Astrocyte (in vitro differentiated cells and primary cell): Measurements from ENCODE around the gene SECISBP2.

ENCODE experiments used
- EZH2 ChIP-seq: IDR thresholded peaks from 2 replicates; pipeline ENCODE4 v1.6.1; 2012; ENCODE audit warnings: mild to moderate bottlenecking, low read length, inconsistent platforms; ENCODE audit not compliant: insufficient read depth
- TF ChIP-seq, protein P1 (sequence below): IDR thresholded peaks from 2 replicates; pipeline ENCODE4 v1.5.1; 2011; ENCODE audit warnings: low read depth, mild to moderate bottlenecking, inconsistent platforms, low read length, moderate library complexity; ENCODE audit not compliant: insufficient read depth

DNA sequence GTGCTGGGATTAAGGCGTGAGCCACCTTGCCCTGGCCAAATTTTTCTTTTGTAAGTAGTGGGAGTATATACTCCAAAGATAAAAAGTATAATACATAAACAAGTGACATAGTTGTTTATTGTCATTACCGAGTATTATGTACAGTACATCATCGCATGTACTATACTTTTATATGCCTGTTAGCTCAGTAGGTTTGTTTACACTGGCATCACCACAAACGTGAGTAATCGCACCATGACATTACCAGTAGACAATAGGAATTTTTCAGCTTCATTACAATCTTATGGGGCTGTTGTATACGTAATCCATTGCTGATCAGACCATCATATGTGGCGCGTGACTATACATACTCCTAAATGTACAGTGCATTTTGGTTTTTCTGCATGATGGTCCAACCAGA is 9.8 kb downstream of the SECISBP2 start:
- TF ChIP-seq, protein P1, sequence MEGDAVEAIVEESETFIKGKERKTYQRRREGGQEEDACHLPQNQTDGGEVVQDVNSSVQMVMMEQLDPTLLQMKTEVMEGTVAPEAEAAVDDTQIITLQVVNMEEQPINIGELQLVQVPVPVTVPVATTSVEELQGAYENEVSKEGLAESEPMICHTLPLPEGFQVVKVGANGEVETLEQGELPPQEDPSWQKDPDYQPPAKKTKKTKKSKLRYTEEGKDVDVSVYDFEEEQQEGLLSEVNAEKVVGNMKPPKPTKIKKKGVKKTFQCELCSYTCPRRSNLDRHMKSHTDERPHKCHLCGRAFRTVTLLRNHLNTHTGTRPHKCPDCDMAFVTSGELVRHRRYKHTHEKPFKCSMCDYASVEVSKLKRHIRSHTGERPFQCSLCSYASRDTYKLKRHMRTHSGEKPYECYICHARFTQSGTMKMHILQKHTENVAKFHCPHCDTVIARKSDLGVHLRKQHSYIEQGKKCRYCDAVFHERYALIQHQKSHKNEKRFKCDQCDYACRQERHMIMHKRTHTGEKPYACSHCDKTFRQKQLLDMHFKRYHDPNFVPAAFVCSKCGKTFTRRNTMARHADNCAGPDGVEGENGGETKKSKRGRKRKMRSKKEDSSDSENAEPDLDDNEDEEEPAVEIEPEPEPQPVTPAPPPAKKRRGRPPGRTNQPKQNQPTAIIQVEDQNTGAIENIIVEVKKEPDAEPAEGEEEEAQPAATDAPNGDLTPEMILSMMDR = no peak
- TF ChIP-seq EZH2 = no peak
